WTC11 (cell line): ENCODE measurements around the gene MSANTD1. TPM values are rescaled to one million over a fixed set of nuclear protein-coding genes. Genes with fewer than 3 reads are reported as not detected.

Experiments used
- ATAC-seq: fragments of 200-7000 bp; cut with Tn5 transposase; 2 replicates; pipeline ENCODE4 v1.10.0; 2021; ENCODE audit warnings: mild to moderate bottlenecking, moderate library complexity
- CTCF ChIA-PET: fragments of 300-600 bp; sonication (Branson Sonifier 250); formaldehyde crosslinking; loops from one replicate; lab custom pipeline; 2021; ENCODE audit warnings: antibody characterized with exemption; lab: Charles Lee
- POLR2A ChIA-PET: fragments of 350-600 bp; sonication (Branson Sonifier 250); formaldehyde crosslinking; loops from one replicate; lab custom pipeline; 2021; ENCODE audit warnings: antibody characterized with exemption; lab: Charles Lee
- DNase-seq: peaks from one replicate; pipeline ENCODE4 v3.0.0; 2021; ENCODE audit warnings: low spot score
- H3K27ac Mint-ChIP-seq: 2 replicates; pipeline ENCODE4 v1.8.0; 2021; ENCODE audit warnings: mixed read lengths
- H3K27me3 Mint-ChIP-seq: 2 replicates; pipeline ENCODE4 v1.8.0; 2021; ENCODE audit warnings: low read depth, mild to moderate bottlenecking, moderate library complexity, mixed read lengths
- H3K36me3 Mint-ChIP-seq: 2 replicates; pipeline ENCODE4 v1.8.0; 2021; ENCODE audit warnings: mixed read lengths
- H3K4me1 Mint-ChIP-seq: 2 replicates; pipeline ENCODE4 v1.8.0; 2022; ENCODE audit warnings: mixed read lengths
- H3K4me3 Mint-ChIP-seq: 2 replicates; pipeline ENCODE4 v1.8.0; 2021; ENCODE audit warnings: mild to moderate bottlenecking, moderate library complexity, mixed read lengths
- H3K9me3 Mint-ChIP-seq: 2 replicates; pipeline ENCODE4 v1.8.0; 2021; ENCODE audit warnings: mixed read lengths
- ATF2 ChIP-seq: sonication (generic); formaldehyde crosslinking; IDR thresholded peaks from 2 replicates; pipeline ENCODE4 v1.8.1; 2022; ENCODE audit warnings: low read depth, missing genetic modification reagents, borderline replicate concordance
- ATF6 ChIP-seq: sonication (generic); formaldehyde crosslinking; IDR thresholded peaks from 2 replicates; pipeline ENCODE4 v1.8.1; 2023; ENCODE audit warnings: mild to moderate bottlenecking, missing genetic modification reagents
- CBFB ChIP-seq: sonication (generic); formaldehyde crosslinking; IDR thresholded peaks from 2 replicates; pipeline ENCODE4 v1.8.1; 2022; ENCODE audit warnings: mild to moderate bottlenecking, low read depth, missing genetic modification reagents
- FOXJ3 ChIP-seq: sonication (generic); formaldehyde crosslinking; IDR thresholded peaks from 2 replicates; pipeline ENCODE4 v1.9.0; 2021; ENCODE audit warnings: missing genetic modification reagents, mild to moderate bottlenecking, borderline replicate concordance
- GRHL2 ChIP-seq: fragments of 250-450 bp; sonication (Bioruptor Pico); IDR thresholded peaks from 2 replicates; pipeline ENCODE4 v1.8.0; 2022; ENCODE audit warnings: mild to moderate bottlenecking, moderate library complexity; ENCODE audit not compliant: insufficient replicate concordance, severe bottlenecking
- GTF2I ChIP-seq: fragments of 250-450 bp; sonication (Bioruptor Pico); conservative IDR thresholded peaks from 2 replicates; pipeline ENCODE4 v1.4.0; 2021; ENCODE audit warnings: mild to moderate bottlenecking
- IRF2 ChIP-seq: sonication (generic); formaldehyde crosslinking; IDR thresholded peaks from 2 replicates; pipeline ENCODE4 v1.8.0; 2022; ENCODE audit warnings: low read depth, missing genetic modification reagents, borderline replicate concordance
- JUN ChIP-seq: sonication (generic); formaldehyde crosslinking; IDR thresholded peaks from 2 replicates; pipeline ENCODE4 v1.8.0; 2023; ENCODE audit warnings: mild to moderate bottlenecking, missing genetic modification reagents
- MYBL2 ChIP-seq: sonication (generic); formaldehyde crosslinking; IDR thresholded peaks from 2 replicates; pipeline ENCODE4 v1.8.1; 2023; ENCODE audit warnings: mild to moderate bottlenecking, moderate library complexity, missing genetic modification reagents
- NFE2L1 ChIP-seq: sonication (generic); formaldehyde crosslinking; IDR thresholded peaks from 2 replicates; pipeline ENCODE4 v1.8.1; 2023; ENCODE audit warnings: missing genetic modification reagents
- NR1H2 ChIP-seq: sonication (generic); formaldehyde crosslinking; IDR thresholded peaks from 2 replicates; pipeline ENCODE4 v1.9.0; 2021; ENCODE audit warnings: mild to moderate bottlenecking, moderate library complexity, missing genetic modification reagents
- NR2C2 ChIP-seq: sonication (generic); formaldehyde crosslinking; IDR thresholded peaks from 2 replicates; pipeline ENCODE4 v1.8.0; 2022; ENCODE audit warnings: mild to moderate bottlenecking, missing genetic modification reagents
- NR3C1 ChIP-seq: sonication (generic); formaldehyde crosslinking; conservative IDR thresholded peaks from 2 replicates; pipeline ENCODE4 v1.8.1; 2023; ENCODE audit warnings: low read depth, mild to moderate bottlenecking, missing genetic modification reagents
- PREB ChIP-seq: sonication (generic); formaldehyde crosslinking; IDR thresholded peaks from 2 replicates; pipeline ENCODE4 v1.8.1; 2022; ENCODE audit warnings: mild to moderate bottlenecking, missing genetic modification reagents, moderate library complexity, borderline replicate concordance
- RELA ChIP-seq: sonication (generic); formaldehyde crosslinking; IDR thresholded peaks from 2 replicates; pipeline ENCODE4 v1.8.1; 2022; ENCODE audit warnings: missing genetic modification reagents, mild to moderate bottlenecking, borderline replicate concordance
- SP1 ChIP-seq: sonication (generic); formaldehyde crosslinking; conservative IDR thresholded peaks from 2 replicates; pipeline ENCODE4 v1.8.1; 2022; ENCODE audit warnings: missing genetic modification reagents
- TCF7 ChIP-seq: sonication (generic); formaldehyde crosslinking; IDR thresholded peaks from 2 replicates; pipeline ENCODE4 v1.8.0; 2022; ENCODE audit warnings: mild to moderate bottlenecking, low read depth, missing genetic modification reagents, moderate library complexity
- USF1 ChIP-seq: sonication (generic); formaldehyde crosslinking; IDR thresholded peaks from 2 replicates; pipeline ENCODE4 v1.8.0; 2022; ENCODE audit warnings: mild to moderate bottlenecking, missing genetic modification reagents
- ZNF138 ChIP-seq: sonication (generic); formaldehyde crosslinking; conservative IDR thresholded peaks from 2 replicates; pipeline ENCODE4 v1.8.1; 2022; ENCODE audit warnings: mild to moderate bottlenecking, moderate library complexity, missing genetic modification reagents
- ZNF232 ChIP-seq: sonication (generic); formaldehyde crosslinking; IDR thresholded peaks from 2 replicates; pipeline ENCODE4 v1.8.0; 2022; ENCODE audit warnings: mild to moderate bottlenecking, missing genetic modification reagents
- ZNF423 ChIP-seq: fragments of 250-450 bp; sonication (Bioruptor Pico); IDR thresholded peaks from 2 replicates; pipeline ENCODE4 v2.1.2; 2022; ENCODE audit warnings: mild to moderate bottlenecking, moderate library complexity
- total RNA-seq: library from RNA; stranded (reverse); gene quantifications from 3 replicates; pipeline ENCODE4 v1.2.3, GENCODE V29; 2021
- TF ChIP-seq, protein P1 (sequence below): fragments of 250-450 bp; sonication (Bioruptor Pico); IDR thresholded peaks from 2 replicates; pipeline ENCODE4 v1.9.0; 2021; ENCODE audit warnings: moderate library complexity, mild to moderate bottlenecking, inconsistent platforms, borderline replicate concordance

MSANTD1 gene
- total RNA-seq, 1 experiment from 2014 or later, result 0.98 TPM

- TF ChIP-seq ATF2, result no peak
Observed at GRCh38 chr4:3206439-3207100, 42.4 kb upstream of the MSANTD1 start (continued).

DNA sequence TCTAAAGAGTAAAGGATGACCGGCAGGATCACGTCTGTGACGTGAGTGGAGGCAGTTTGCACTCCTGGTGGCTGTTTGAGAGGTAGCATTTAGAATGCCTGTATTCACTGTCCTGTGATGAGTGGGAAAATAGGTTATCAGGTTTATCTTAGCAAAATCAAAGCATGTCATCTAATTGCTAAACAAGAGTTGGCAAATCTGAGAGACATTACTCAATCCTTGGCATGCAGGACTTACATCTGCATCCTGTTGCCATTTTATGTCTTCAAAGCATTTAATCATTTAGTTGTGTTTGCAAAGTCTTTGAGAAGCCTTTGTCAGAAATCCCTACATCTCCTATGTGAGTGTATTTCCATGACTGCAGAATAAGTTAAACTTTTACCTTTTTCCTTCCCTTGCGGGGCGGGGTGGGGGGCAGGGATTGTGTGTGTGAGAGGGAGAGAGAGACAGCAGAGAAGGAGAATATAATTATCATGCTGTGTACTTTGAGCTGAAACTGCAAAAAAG lies 41.4 kb upstream of the MSANTD1 start:
- TF ChIP-seq ZNF138 (CRISPR knock-in tag) (no peak), GRHL2 (CRISPR knock-in tag) (no peak), GTF2I (CRISPR knock-in tag) (no peak), TCF7 (no peak), RELA (CRISPR knock-in tag) (no peak)
- H3K4me3 Mint-ChIP-seq, result no peak overlapping the region
- ChIA-PET CTCF (no interaction called here), POLR2A (no interaction called here)
- H3K27me3 Mint-ChIP-seq, result no peaks in the 10 kb centered on the region
- H3K36me3 Mint-ChIP-seq, result peaks cover 52% of the 10 kb centered on the region
- DNase-seq (no peak), ATAC-seq (no peak)
- no peaks in the 10 kb centered on the region for H3K9me3 Mint-ChIP-seq
- no peak overlapping the region for H3K27ac Mint-ChIP-seq
- H3K4me1 Mint-ChIP-seq, result no peaks in the 10 kb centered on the region

GRCh38 chr4:3208826-3209225 lies 40.1 kb upstream of the MSANTD1 start:
- ChIA-PET POLR2A (no interaction called here), CTCF (no interaction called here)
- H3K4me1 Mint-ChIP-seq, result no peaks in the 10 kb centered on the region
- ATAC-seq (no peak), DNase-seq (no peak)
- no peak overlapping the region for H3K27ac Mint-ChIP-seq
- H3K36me3 Mint-ChIP-seq, result peaks cover 61% of the 10 kb centered on the region
- no peaks in the 10 kb centered on the region for H3K27me3 Mint-ChIP-seq
- no peak overlapping the region for H3K4me3 Mint-ChIP-seq
- H3K9me3 Mint-ChIP-seq, result no peaks in the 10 kb centered on the region
- TF ChIP-seq NR1H2 (CRISPR knock-in tag) (no peak), ATF6 (CRISPR knock-in tag) (no peak), IRF2 (CRISPR knock-in tag) (no peak), NR3C1 (CRISPR knock-in tag) (no peak), MYBL2 (CRISPR knock-in tag) (no peak)
- TF ChIP-seq, protein P1, sequence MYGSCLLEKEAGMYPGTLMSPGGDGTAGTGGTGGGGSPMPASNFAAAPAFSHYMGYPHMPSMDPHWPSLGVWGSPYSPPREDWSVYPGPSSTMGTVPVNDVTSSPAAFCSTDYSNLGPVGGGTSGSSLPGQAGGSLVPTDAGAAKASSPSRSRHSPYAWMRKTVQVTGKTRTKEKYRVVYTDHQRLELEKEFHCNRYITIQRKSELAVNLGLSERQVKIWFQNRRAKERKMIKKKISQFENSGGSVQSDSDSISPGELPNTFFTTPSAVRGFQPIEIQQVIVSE (CRISPR knock-in tag), result no peak
- TF ChIP-seq, all 79 proteins: peak for 0

DNA sequence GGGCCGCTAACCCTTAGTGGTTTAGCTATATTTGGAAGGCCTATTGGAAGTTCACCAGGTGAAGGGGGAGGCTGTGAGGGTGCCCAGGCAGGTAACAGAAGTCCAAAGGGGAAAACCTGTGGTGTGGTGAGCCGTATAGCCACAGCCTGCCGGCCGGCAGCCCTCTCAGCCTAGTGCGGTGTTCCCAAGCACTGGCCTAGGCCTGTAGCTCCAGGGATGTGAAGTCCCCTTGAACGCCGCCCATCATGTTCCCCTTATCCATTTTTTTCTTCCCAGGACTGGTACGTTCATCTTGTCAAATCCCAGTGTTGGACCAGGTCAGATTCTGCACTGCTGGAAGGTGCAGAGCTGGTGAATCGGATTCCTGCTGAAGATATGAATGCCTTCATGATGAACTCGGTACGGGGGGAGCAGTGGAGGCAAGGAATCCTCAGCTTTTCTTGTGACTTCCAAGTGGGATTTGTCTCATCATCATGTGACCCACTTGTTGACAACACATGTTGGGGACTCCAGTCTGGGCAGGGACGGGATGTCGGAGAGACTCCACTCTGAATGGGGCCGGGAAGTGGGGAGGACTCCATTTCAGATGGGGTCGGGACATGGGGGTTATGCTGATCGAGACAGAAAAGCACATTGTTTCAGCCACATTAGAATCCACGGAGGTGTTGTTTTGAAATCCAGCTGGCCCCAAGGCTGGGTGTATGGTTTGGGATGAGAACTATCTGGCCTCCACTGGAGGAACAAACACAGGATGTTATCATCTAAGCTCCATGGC lies 39.2 kb upstream of the MSANTD1 start:
- DNase-seq, result no peak
- Mint-ChIP-seq H3K27ac (no peak overlapping the region; the same call in 1 of the 2 replicates), H3K9me3 (no peaks in the 10 kb centered on the region), H3K27me3 (no peaks in the 10 kb centered on the region), H3K4me3 (no peak overlapping the region), H3K4me1 (no peaks in the 10 kb centered on the region), H3K36me3 (peaks cover 70% of the 10 kb centered on the region)
- ATAC-seq, result no peak
- POLR2A ChIA-PET, result interaction anchor here (0.6 kb wide), 1 partner anchor 66 kb away, joined by 3 read pairs; no protein-coding TSS in a partner anchor
- CTCF ChIA-PET, result no interaction called here
- no peak for TF ChIP-seq NR2C2
- no peak for TF ChIP-seq FOXJ3 (CRISPR knock-in tag)
- no peak for TF ChIP-seq USF1 (CRISPR knock-in tag)
- TF ChIP-seq, protein P1 (CRISPR knock-in tag), result no peak
- no peak for TF ChIP-seq ZNF232 (CRISPR knock-in tag)
- TF ChIP-seq CBFB (CRISPR knock-in tag), result no peak
- no peak for TF ChIP-seq PREB (CRISPR knock-in tag)
- TF ChIP-seq JUN (CRISPR knock-in tag), result no peak
- no peak for TF ChIP-seq SP1 (CRISPR knock-in tag)
- TF ChIP-seq ZNF423 (CRISPR knock-in tag), result no peak
- TF ChIP-seq NFE2L1 (CRISPR knock-in tag), result no peak
